Measurements from ENCODE around the gene IRX4. TPM values are rescaled to one million over a fixed set of nuclear protein-coding genes. Genes with fewer than 3 reads are reported as not detected.

The IRX4 gene
- total and polyA plus RNA-seq, 2 experiments from 2014 or later = 0.82 to 1.7 TPM

DNA sequence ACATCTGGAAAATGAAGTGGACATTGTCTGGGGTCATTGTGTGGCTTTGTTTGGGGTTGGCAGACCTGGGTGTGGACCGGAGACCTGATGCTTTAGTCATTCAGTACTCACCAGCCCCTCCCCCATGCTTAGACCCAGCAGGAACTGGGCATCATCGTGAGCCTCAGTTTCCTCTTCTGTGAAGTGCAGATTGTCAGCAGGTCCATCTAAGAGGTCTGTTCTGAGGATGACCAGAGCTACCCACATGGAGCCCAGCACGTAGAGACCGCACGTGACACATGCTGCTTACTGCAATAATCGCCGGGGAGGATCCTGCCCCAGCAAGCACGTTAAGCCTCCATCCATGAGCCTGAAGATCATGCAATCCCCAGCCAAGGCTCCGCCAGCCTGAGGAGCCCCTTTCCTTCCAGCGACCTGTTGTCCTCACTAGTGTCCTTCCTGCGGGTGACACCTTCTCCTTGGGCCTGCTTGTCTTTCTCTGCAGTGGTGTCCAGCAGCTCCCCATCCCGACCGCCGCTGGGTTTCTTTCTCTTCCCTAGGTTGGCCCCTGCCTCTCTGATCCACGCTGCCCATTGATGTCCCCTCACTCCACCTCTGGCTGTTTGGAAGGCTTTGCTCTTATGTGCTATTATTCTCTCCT is 26.7 kb upstream of the IRX4 start:
- Mint-ChIP-seq H3K27ac (no peak overlapping the region), H3K9me3 (peaks cover 10% of the 10 kb centered on the region), H3K4me1 (no peaks in the 10 kb centered on the region; the same call in 2 of the 3 replicates), H3K27me3 (ENCODE audit: insufficient read depth, low read depth, poor library complexity) (no peaks in the 10 kb centered on the region), H3K4me3 (no peak overlapping the region), H3K36me3 (ENCODE audit: low read depth) (no peaks in the 10 kb centered on the region)
- no peak for TF ChIP-seq JUNB (IDR thresholded peaks at IDR 0.05; ENCODE audit: unreplicated experiment)
- no peak for TF ChIP-seq POLR2AphosphoS5 (IDR thresholded peaks at IDR 0.05; ENCODE audit: low read depth)
- TF ChIP-seq, protein P1, sequence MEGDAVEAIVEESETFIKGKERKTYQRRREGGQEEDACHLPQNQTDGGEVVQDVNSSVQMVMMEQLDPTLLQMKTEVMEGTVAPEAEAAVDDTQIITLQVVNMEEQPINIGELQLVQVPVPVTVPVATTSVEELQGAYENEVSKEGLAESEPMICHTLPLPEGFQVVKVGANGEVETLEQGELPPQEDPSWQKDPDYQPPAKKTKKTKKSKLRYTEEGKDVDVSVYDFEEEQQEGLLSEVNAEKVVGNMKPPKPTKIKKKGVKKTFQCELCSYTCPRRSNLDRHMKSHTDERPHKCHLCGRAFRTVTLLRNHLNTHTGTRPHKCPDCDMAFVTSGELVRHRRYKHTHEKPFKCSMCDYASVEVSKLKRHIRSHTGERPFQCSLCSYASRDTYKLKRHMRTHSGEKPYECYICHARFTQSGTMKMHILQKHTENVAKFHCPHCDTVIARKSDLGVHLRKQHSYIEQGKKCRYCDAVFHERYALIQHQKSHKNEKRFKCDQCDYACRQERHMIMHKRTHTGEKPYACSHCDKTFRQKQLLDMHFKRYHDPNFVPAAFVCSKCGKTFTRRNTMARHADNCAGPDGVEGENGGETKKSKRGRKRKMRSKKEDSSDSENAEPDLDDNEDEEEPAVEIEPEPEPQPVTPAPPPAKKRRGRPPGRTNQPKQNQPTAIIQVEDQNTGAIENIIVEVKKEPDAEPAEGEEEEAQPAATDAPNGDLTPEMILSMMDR (conservative IDR thresholded peaks at IDR 0.05; ENCODE audit: low read depth in 2 of 2) = no peak
- no peak for TF ChIP-seq STAT1 (IDR thresholded peaks at IDR 0.05; ENCODE audit: unreplicated experiment)
- TF ChIP-seq, protein P2, sequence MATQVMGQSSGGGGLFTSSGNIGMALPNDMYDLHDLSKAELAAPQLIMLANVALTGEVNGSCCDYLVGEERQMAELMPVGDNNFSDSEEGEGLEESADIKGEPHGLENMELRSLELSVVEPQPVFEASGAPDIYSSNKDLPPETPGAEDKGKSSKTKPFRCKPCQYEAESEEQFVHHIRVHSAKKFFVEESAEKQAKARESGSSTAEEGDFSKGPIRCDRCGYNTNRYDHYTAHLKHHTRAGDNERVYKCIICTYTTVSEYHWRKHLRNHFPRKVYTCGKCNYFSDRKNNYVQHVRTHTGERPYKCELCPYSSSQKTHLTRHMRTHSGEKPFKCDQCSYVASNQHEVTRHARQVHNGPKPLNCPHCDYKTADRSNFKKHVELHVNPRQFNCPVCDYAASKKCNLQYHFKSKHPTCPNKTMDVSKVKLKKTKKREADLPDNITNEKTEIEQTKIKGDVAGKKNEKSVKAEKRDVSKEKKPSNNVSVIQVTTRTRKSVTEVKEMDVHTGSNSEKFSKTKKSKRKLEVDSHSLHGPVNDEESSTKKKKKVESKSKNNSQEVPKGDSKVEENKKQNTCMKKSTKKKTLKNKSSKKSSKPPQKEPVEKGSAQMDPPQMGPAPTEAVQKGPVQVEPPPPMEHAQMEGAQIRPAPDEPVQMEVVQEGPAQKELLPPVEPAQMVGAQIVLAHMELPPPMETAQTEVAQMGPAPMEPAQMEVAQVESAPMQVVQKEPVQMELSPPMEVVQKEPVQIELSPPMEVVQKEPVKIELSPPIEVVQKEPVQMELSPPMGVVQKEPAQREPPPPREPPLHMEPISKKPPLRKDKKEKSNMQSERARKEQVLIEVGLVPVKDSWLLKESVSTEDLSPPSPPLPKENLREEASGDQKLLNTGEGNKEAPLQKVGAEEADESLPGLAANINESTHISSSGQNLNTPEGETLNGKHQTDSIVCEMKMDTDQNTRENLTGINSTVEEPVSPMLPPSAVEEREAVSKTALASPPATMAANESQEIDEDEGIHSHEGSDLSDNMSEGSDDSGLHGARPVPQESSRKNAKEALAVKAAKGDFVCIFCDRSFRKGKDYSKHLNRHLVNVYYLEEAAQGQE (IDR thresholded peaks at IDR 0.05; ENCODE audit: unreplicated experiment) = no peak
- no peak for TF ChIP-seq ZNF331 (CRISPR knock-in tag; IDR thresholded peaks at IDR 0.05; ENCODE audit: low read depth)
- no peak for TF ChIP-seq CREB1 (CRISPR knock-in tag; IDR thresholded peaks at IDR 0.05; ENCODE audit: low read depth)
- no peak for TF ChIP-seq ZNF114 (CRISPR knock-in tag; IDR thresholded peaks at IDR 0.05)
- TF ChIP-seq EZH2phosphoT487 (IDR thresholded peaks at IDR 0.05; ENCODE audit: unreplicated experiment) = no peak
- TF ChIP-seq, protein P3, sequence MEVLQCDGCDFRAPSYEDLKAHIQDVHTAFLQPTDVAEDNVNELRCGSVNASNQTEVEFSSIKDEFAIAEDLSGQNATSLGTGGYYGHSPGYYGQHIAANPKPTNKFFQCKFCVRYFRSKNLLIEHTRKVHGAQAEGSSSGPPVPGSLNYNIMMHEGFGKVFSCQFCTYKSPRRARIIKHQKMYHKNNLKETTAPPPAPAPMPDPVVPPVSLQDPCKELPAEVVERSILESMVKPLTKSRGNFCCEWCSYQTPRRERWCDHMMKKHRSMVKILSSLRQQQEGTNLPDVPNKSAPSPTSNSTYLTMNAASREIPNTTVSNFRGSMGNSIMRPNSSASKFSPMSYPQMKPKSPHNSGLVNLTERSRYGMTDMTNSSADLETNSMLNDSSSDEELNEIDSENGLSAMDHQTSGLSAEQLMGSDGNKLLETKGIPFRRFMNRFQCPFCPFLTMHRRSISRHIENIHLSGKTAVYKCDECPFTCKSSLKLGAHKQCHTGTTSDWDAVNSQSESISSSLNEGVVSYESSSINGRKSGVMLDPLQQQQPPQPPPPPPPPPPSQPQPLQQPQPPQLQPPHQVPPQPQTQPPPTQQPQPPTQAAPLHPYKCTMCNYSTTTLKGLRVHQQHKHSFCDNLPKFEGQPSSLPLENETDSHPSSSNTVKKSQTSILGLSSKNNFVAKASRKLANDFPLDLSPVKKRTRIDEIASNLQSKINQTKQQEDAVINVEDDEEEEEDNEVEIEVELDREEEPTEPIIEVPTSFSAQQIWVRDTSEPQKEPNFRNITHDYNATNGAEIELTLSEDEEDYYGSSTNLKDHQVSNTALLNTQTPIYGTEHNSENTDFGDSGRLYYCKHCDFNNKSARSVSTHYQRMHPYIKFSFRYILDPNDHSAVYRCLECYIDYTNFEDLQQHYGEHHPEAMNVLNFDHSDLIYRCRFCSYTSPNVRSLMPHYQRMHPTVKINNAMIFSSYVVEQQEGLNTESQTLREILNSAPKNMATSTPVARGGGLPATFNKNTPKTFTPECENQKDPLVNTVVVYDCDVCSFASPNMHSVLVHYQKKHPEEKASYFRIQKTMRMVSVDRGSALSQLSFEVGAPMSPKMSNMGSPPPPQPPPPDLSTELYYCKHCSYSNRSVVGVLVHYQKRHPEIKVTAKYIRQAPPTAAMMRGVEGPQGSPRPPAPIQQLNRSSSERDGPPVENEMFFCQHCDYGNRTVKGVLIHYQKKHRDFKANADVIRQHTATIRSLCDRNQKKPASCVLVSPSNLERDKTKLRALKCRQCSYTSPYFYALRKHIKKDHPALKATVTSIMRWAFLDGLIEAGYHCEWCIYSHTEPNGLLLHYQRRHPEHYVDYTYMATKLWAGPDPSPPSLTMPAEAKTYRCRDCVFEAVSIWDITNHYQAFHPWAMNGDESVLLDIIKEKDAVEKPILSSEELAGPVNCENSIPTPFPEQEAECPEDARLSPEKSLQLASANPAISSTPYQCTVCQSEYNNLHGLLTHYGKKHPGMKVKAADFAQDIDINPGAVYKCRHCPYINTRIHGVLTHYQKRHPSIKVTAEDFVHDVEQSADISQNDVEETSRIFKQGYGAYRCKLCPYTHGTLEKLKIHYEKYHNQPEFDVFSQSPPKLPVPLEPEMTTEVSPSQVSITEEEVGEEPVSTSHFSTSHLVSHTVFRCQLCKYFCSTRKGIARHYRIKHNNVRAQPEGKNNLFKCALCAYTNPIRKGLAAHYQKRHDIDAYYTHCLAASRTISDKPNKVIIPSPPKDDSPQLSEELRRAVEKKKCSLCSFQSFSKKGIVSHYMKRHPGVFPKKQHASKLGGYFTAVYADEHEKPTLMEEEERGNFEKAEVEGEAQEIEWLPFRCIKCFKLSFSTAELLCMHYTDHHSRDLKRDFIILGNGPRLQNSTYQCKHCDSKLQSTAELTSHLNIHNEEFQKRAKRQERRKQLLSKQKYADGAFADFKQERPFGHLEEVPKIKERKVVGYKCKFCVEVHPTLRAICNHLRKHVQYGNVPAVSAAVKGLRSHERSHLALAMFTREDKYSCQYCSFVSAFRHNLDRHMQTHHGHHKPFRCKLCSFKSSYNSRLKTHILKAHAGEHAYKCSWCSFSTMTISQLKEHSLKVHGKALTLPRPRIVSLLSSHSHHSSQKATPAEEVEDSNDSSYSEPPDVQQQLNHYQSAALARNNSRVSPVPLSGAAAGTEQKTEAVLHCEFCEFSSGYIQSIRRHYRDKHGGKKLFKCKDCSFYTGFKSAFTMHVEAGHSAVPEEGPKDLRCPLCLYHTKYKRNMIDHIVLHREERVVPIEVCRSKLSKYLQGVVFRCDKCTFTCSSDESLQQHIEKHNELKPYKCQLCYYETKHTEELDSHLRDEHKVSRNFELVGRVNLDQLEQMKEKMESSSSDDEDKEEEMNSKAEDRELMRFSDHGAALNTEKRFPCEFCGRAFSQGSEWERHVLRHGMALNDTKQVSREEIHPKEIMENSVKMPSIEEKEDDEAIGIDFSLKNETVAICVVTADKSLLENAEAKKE (CRISPR knock-in tag; IDR thresholded peaks at IDR 0.05) = no peak
- no peak for TF ChIP-seq EZH2 (IDR thresholded peaks at IDR 0.05; ENCODE audit: low read depth, unreplicated experiment)
- TF ChIP-seq, protein P4, sequence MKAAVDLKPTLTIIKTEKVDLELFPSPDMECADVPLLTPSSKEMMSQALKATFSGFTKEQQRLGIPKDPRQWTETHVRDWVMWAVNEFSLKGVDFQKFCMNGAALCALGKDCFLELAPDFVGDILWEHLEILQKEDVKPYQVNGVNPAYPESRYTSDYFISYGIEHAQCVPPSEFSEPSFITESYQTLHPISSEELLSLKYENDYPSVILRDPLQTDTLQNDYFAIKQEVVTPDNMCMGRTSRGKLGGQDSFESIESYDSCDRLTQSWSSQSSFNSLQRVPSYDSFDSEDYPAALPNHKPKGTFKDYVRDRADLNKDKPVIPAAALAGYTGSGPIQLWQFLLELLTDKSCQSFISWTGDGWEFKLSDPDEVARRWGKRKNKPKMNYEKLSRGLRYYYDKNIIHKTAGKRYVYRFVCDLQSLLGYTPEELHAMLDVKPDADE (IDR thresholded peaks at IDR 0.05) = no peak
- TF ChIP-seq NANOG (IDR thresholded peaks at IDR 0.05; ENCODE audit: borderline replicate concordance) = no peak
- Histone ChIP-seq H3K4me3 (no peak overlapping the region), H3K36me3 (ENCODE audit: insufficient read depth) (no peaks in the 10 kb centered on the region), H3K27me3 (ENCODE audit: insufficient read depth) (no peaks in the 10 kb centered on the region), H3F3A (replicated peaks; ENCODE audit: low read depth) (no peaks in the 10 kb centered on the region), H3K27ac (ENCODE audit: low read depth) (no peak overlapping the region), H3K79me2 (replicated peaks; ENCODE audit: insufficient read depth) (no peaks in the 10 kb centered on the region), H3K4me1 (ENCODE audit: insufficient read depth) (no peaks in the 10 kb centered on the region), H3K9me2 (ENCODE audit: insufficient read depth) (no peaks in the 10 kb centered on the region), H3K4me2 (no peak overlapping the region), H4K20me1 (replicated peaks; ENCODE audit: insufficient read depth) (no peaks in the 10 kb centered on the region), H2AFZ (no peak overlapping the region)
- no peak for ATAC-seq
- no peak for DNase-seq (ENCODE audit: low spot score)

All from GM23338 (cell line).